HG02642 (cell line): ENCODE results near the gene RAD51C.
"Not testable (repeated sequence)": the region's sequence is repeated elsewhere in the genome, so short reads cannot be mapped to it uniquely, and the experiment has no call there.

Experiments used
- ATAC-seq: cut with Tn5 transposase; IDR thresholded peaks from one replicate; pipeline ENCODE4 v1.9.1; 2021; ENCODE audit warnings: mild to moderate bottlenecking; ENCODE audit not compliant: unreplicated experiment, poor library complexity

RAD51C gene

DNA sequence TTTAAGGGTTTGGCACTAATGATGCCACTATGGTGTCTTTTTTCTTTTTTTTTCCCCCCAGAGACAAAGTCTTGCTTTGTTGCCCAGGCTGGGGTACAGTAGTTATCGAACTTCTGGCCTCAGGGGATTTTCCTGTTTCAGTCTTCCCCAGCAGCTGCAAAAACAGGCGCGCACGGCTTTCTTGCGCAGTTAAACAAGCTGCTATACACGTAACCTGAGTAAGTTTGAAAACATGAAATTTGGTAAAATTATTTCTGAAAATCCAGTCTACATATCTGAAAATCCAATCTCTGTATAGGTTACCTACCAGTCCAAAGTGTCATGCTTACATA, 12.4 kb upstream of the RAD51C start:
- ATAC-seq, result no peak

- ATAC-seq, result no peak
Observed at GRCh38 chr17:58684003-58684402, 8.4 kb upstream of the RAD51C start.

- ATAC-seq, result not testable (repeated sequence)
Observed at GRCh38 chr17:58684462-58684861, 7.9 kb upstream of the RAD51C start.

- no peak for ATAC-seq
Observed at GRCh38 chr17:58686980-58687379, 5.4 kb upstream of the RAD51C start.

DNA sequence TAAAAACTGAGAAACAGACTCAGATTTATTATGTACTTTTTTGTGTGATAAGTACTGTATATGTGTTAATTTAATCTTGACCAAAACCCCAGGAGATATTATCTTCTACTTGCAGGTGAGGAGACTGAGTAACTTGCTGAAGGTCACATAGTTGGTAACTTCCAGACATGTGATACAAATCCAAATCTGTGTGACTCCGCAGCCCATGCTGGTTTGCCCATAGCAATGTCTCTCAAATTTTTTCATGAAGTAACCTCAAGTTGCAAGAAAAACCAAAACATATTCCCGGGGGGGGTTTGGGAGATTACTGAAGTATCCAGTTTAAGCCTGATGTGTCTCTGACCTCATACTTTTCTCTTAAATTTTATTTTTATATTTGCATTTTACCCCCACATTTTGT, 3.9 kb upstream of the RAD51C start:
- no peak for ATAC-seq

DNA sequence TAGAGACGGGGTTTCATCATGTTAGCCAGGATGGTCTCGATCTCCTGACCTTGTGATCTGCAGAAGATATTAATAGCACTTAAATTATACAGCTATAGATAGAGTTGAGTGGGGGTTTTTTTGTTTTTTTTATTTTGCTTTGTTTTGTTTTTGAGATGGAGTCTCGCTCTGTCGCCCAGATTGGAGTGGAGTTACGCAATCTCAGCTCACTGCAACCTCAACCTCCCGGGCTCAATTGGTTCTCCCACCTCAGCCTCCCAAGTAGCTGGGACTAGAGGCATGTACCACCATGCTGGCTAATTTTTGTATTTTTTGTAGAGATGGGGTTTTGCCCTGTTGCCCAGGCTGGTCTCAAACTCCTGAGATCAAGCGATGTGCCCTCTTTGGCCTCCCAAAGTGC, 2.4 kb upstream of the RAD51C start:
- not testable (repeated sequence) for ATAC-seq

DNA sequence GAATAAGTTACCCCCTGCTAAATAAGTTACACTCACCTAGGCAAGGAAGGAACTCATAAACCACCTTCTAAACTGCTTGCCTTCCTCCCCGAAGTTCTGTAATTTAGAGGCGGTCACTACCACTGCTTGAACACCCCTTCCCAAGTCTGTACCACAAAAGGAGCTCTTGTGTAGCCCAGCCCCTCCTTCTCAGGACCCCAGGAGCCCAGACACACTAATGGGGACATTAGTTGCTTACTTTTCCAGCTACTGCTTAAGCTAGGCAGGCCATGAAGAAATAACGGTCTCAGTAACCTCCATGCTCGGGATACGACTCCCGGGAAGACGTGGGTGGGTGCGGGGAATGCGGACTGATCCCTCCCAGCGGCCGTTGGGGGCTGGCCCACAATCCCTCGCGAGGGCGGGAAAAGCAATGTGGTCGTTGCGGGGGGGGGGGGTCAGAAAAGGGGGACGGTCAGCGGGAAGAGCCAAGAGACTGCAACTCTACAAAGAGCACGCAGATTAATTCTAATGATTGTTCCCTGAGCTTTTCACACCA, 632 bp upstream of the RAD51C start, which contains the start of gene TEX14:
TEX14 (minus strand) TSS at position 345 of the 538 bp plus-strand sequence. CDS start 40,044 bp downstream, outside the sequence.
- ATAC-seq, result no peak

DNA sequence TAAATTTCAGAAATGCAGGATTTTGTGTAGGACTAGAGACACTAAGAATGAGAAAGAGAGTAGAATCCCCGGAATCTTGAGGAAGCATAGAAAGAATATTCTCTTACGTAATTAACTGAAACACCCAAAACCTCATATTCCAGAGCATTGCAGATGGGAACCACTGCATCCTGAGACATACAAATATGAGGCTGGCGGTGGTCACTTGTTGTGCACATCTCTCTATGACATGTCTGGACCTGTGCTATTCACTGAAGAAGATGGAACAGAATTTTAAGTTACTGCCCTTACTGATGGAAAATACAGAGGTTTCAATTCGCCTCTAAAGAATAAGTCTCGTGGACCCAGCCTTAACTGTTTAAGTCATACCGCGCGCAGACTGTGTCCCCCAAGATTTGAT, 806 bp downstream of the RAD51C start:
- ATAC-seq, result no peak

DNA sequence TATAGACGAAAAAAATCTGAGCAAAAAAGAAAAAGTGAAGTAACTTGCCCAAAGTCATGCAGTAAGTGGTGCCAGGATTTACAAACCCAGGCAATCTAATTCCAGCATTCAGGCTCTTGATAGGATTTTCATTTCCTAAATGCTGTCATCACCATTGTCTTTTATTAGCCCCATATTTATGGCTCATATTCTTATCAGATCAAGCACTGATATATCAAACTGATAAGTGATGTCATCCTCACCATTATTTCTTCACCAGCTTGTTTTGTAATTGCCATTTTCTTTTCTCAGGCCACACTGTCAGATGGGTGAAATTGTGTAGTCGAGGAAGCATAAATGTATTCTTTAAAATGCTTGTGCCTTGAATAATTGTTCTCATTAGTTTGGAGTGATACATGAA, 1.3 kb downstream of the RAD51C start:
- ATAC-seq, result no peak

- ATAC-seq, result no peak
Observed at GRCh38 chr17:58694302-58694701, 1.9 kb downstream of the RAD51C start.

GRCh38 chr17:58694826-58695225, 2.4 kb downstream of the RAD51C start:
- no peak for ATAC-seq

- no peak for ATAC-seq
Observed at GRCh38 chr17:58699771-58700170, 7.4 kb downstream of the RAD51C start.

GRCh38 chr17:58702045-58702476, 9.7 kb downstream of the RAD51C start:
- no peak for ATAC-seq

GRCh38 chr17:58702708-58703107, 10.3 kb downstream of the RAD51C start:
- no peak for ATAC-seq

GRCh38 chr17:58703137-58703915, 10.9 kb downstream of the RAD51C start:
- no peak for ATAC-seq

DNA sequence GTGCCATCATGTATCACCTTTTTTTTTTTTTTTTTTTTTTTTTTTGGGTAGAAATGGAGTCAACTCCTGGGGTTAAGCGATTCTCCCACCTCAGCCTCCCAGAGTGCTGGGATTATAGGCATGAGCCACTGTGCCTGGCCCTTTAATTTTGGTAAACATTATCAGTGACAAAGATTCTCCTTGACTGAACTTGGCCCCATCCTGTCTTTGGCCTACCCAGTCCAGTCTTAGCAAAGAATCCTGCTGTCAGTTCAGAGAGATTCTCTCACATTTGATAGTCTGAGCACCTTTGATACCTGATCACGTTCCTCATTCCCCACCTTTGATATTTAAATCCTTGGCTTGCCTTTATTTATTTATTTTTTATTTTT, 11.5 kb downstream of the RAD51C start:
- ATAC-seq, result no peak

DNA sequence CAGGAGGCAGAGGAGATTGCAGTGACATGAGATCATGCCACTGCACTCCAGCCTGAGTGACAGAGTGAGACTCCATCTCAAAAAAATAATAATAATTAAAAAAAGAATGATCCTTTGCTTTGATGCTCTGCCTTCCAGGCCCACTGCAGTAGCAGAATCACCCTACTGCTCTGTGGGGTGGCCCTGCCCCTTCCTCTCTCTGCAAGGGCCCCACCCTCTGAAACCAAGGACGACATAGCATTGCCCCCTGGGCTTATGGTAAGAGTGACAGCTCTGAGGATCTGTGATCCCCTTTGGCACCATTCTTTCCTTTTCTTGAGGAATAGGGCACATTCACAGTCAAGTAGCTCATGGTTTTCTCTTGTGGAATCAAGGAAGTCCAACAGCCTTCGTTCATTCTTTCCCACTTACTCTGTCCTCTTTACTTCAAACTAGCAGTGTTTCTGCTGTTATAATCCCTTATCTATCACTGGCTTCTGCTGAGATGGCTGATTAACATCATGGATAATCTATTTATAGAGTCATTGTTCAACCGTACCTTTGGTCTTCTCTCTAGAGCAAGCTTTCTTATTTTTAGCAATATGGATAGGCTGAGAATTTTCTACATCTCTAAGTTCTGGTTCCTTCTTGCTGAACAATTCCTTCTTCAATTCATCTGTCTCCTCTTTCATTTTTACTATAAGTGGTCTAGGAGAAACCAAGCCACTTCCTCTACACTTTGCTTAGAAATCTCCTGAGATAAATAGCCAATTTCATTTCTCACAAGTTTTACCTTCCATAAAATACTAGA, 14.1 kb downstream of the RAD51C start:
- ATAC-seq, result no peak

- ATAC-seq, result no peak
Observed at GRCh38 chr17:58710948-58711552, 18.6 kb downstream of the RAD51C start.

- no peak for ATAC-seq
Observed at GRCh38 chr17:58722274-58722673, 29.9 kb downstream of the RAD51C start.

- no peak for ATAC-seq
Observed at GRCh38 chr17:58722696-58723095, 30.3 kb downstream of the RAD51C start.

- no peak for ATAC-seq
Observed at GRCh38 chr17:58728798-58729197, 36.4 kb downstream of the RAD51C start.
